Upper lobe of left lung (tissue), 4 donors: ENCODE results near the gene SH2D3A.

Experiments
- CTCF ChIP-seq, 6 experiments: fragments of 450-650 bp in 4 of 6; fragments of 200-600 bp in 2 of 6; sonication (generic) in 2 of 6; IDR thresholded peaks; one replicate each; pipeline ENCODE4 v1.5.1; 2016 to 2019; ENCODE audit warnings: antibody characterized with exemption in 6 of 6
- EP300 ChIP-seq, 4 donors: sonication (generic); formaldehyde crosslinking; IDR thresholded peaks; one replicate each; pipeline ENCODE4 v1.5.1; 2017; ENCODE audit warnings: antibody characterized with exemption in 4 of 4, control low read depth in 2 of 4
- POLR2A ChIP-seq, 4 donors: fragments of 450-650 bp; IDR thresholded peaks; one replicate each; pipeline ENCODE4 v1.5.1; 2016 to 2017; ENCODE audit warnings: antibody characterized with exemption in 4 of 4, mild to moderate bottlenecking in 2 of 4
- POLR2AphosphoS5 ChIP-seq, 2 donors: sonication (generic); formaldehyde crosslinking; IDR thresholded peaks; one replicate each; pipeline ENCODE4 v1.5.1; 2017; ENCODE audit warnings: antibody characterized with exemption in 2 of 2

- TF ChIP-seq POLR2AphosphoS5 (IDR thresholded peaks at IDR 0.05) (no peak), POLR2A (IDR thresholded peaks at IDR 0.05) (no peak), CTCF (IDR thresholded peaks at IDR 0.05) (no peak), EP300 (IDR thresholded peaks at IDR 0.05) (no peak)
Observed at GRCh38 chr19:6808494-6808893, 41.3 kb upstream of the SH2D3A start.
